ENCODE results near the gene STK33. TPM values are rescaled to one million over a fixed set of nuclear protein-coding genes. Genes with fewer than 3 reads are reported as not detected.

Gene STK33
- polyA plus RNA-seq, 1 of the 3 experiments (the other 2 are of a cell fraction), result 12.3 TPM

DNA sequence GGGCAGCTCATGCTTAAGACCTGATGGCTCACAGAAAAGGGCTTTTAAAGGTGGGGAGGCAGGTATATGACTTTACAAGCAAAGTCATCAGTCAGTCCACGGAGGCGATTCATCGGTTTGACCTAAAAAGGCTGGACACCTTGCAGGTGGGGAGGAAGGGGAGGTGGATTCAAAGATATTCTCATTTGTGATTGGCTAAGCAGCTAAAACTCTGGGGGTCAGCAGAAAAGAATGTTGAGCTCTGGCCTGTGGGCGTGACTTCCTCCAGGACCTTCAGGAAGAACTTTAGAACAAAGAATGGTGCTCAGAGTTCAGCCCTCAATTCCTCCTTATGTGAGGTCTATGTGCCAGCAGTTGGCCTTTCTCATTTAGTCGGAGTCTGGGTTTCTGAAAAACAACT lies 252.0 kb downstream of the STK33 start:
- no peaks in the 10 kb centered on the region for H4K20me1 ChIP-seq (ENCODE audit: insufficient read depth)
- peaks cover 0 to 26% of the 10 kb centered on the region in 2 experiments; a peak in 1 of 4 replicates for H3K4me1 ChIP-seq (ENCODE audit: control insufficient read depth in 1 of 2, insufficient read depth in 2 of 2, low read depth in 1 of 2, low read length in 1 of 2)
- no peak for DNase-seq
- TF ChIP-seq GATA2 (CRISPR knock-in tag; IDR thresholded peaks at IDR 0.05) (no peak), RFX5 (IDR thresholded peaks at IDR 0.05; ENCODE audit: low read length) (no peak), CTCF (IDR thresholded peaks at IDR 0.05) (no peak), NFIC (IDR thresholded peaks at IDR 0.05; ENCODE audit: borderline replicate concordance) (no peak), NRF1 (IDR thresholded peaks at IDR 0.05; ENCODE audit: low read depth, low read length) (no peak), ELF1 (IDR thresholded peaks at IDR 0.05) (no peak), RAD21 (IDR thresholded peaks at IDR 0.05; ENCODE audit: low read length) (no peak), EP300 (IDR thresholded peaks at IDR 0.05; ENCODE audit: borderline replicate concordance in 1 of 2, low read depth in 1 of 2, low read length in 1 of 2) (no peak), SMC3 (IDR thresholded peaks at IDR 0.05; ENCODE audit: low read depth, low read length) (no peak), JUND (IDR thresholded peaks at IDR 0.05) (no peak), TAF1 (IDR thresholded peaks at IDR 0.05; ENCODE audit: borderline replicate concordance, low read depth, low read length) (no peak), REST (IDR thresholded peaks at IDR 0.05; ENCODE audit: low read depth, low read length) (no peak), MEF2A (IDR thresholded peaks at IDR 0.05; ENCODE audit: borderline replicate concordance, low read depth) (no peak), USF2 (IDR thresholded peaks at IDR 0.05; ENCODE audit: borderline replicate concordance, low read depth, low read length) (no peak), FOXJ3 (CRISPR knock-in tag; IDR thresholded peaks at IDR 0.05) (no peak), SIN3A (IDR thresholded peaks at IDR 0.05; ENCODE audit: borderline replicate concordance, low read depth, low read length) (no peak), GABPA (IDR thresholded peaks at IDR 0.05; ENCODE audit: low read depth) (no peak)
- TF ChIP-seq, protein P1, sequence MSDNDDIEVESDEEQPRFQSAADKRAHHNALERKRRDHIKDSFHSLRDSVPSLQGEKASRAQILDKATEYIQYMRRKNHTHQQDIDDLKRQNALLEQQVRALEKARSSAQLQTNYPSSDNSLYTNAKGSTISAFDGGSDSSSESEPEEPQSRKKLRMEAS (IDR thresholded peaks at IDR 0.05; ENCODE audit: low read depth), result no peak
- TF ChIP-seq, protein P2, sequence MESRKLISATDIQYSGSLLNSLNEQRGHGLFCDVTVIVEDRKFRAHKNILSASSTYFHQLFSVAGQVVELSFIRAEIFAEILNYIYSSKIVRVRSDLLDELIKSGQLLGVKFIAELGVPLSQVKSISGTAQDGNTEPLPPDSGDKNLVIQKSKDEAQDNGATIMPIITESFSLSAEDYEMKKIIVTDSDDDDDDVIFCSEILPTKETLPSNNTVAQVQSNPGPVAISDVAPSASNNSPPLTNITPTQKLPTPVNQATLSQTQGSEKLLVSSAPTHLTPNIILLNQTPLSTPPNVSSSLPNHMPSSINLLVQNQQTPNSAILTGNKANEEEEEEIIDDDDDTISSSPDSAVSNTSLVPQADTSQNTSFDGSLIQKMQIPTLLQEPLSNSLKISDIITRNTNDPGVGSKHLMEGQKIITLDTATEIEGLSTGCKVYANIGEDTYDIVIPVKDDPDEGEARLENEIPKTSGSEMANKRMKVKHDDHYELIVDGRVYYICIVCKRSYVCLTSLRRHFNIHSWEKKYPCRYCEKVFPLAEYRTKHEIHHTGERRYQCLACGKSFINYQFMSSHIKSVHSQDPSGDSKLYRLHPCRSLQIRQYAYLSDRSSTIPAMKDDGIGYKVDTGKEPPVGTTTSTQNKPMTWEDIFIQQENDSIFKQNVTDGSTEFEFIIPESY (IDR thresholded peaks at IDR 0.05; ENCODE audit: borderline replicate concordance, low read depth), result no peak
- POLR2A ChIA-PET, result no interaction called here
- H3K36me3 ChIP-seq (replicated peaks in 1 of 2; ENCODE audit: control insufficient read depth in 1 of 2, insufficient read depth in 2 of 2, low read length in 1 of 2), result no peaks in the 10 kb centered on the region
- no peak overlapping the region for H3K9ac ChIP-seq
- no peak overlapping the region for H2AFZ ChIP-seq (ENCODE audit: low read depth)
- H3K27ac ChIP-seq (ENCODE audit: low read depth in 2 of 2, low read length in 1 of 2), result no peak overlapping the region
- no peaks in the 10 kb centered on the region for H3K9me3 ChIP-seq
- CTCF ChIA-PET, result interaction anchor here (0.8 to 3.8 kb wide), 3 partner anchors 13 to 149 kb away, joined by 3 to 21 read pairs (median 3); no protein-coding TSS in a partner anchor
- 92% methylated on average over 5 of the region's 5 CpGs for WGBS (ENCODE audit: low lambda C conversion rate)
- H3K79me2 ChIP-seq (ENCODE audit: insufficient read depth), result no peaks in the 10 kb centered on the region
- H3K4me3 ChIP-seq (ENCODE audit: low read depth in 2 of 2, low read length in 1 of 2), result no peak overlapping the region
- H3F3A ChIP-seq (replicated peaks; ENCODE audit: insufficient read depth), result no peaks in the 10 kb centered on the region
- no peaks in the 10 kb centered on the region for H3K27me3 ChIP-seq (ENCODE audit: insufficient read depth)
- H3K4me2 ChIP-seq, result no peak overlapping the region
- no peaks in the 10 kb centered on the region for H3K9me2 ChIP-seq
